HepG2 (cell line): ENCODE data around the gene MAP1LC3B. TPM values are rescaled to one million over a fixed set of nuclear protein-coding genes. Genes with fewer than 3 reads are reported as not detected.
A peak's percentile ranks its signal among the peaks of the same experiment; 100 is the strongest.

Experiments used
- ATAC-seq: fragments of 200-7000 bp; cut with Tn5 transposase; 3 replicates; pipeline ENCODE4 v1.9.1; 2020; ENCODE audit warnings: mild to moderate bottlenecking, moderate library complexity
- BruUV-seq: library from RNA; stranded (reverse); fragments of 400-500 nt; replicated peaks from 2 replicates; lab custom pipeline; 2021; lab: Mats Ljungman, UMichigan
- CTCF ChIA-PET: fragments of 300-600 bp; formaldehyde crosslinking; extraction: SDS; loops from one replicate; lab custom pipeline; 2021; ENCODE audit warnings: low total read pairs, inconsistent platforms, low intra/inter-chr PET ratio; lab: Yijun Ruan, JAX
- POLR2A ChIA-PET: fragments of 350-600 bp; sonication (Branson Sonifier 250); formaldehyde crosslinking; loops from one replicate; lab custom pipeline; 2020; ENCODE audit warnings: antibody characterized with exemption, inconsistent platforms; lab: Yijun Ruan, JAX
- DNase-seq: peaks from one replicate; pipeline ENCODE4 v3.0.0-alpha.2; 2015; ENCODE audit warnings: low spot score
- FAIRE-seq: peaks from 3 replicates; lab custom pipeline; 2011; peaks lifted over from hg19 to GRCh38; lab: Jason Lieb, UNC
- H2AFZ ChIP-seq: one replicate; pipeline ENCODE4 v1.6.1; 2011; ENCODE audit warnings: low read length, inconsistent platforms
- H3K27ac ChIP-seq: fragments of 300-600 bp; 3 replicates; pipeline ENCODE4 v1.8.0; 2011; ENCODE audit warnings: mixed run types, mild to moderate bottlenecking, mixed read lengths, low read length, inconsistent platforms; ENCODE audit not compliant: insufficient read depth; ENCODE audit errors: extremely low read length
- H3K27me3 ChIP-seq, 2 experiments: fragments of 200-600 bp in 1 of 2; 2 replicates in 1 of 2; 3 replicates in 1 of 2; pipeline versions ENCODE4 v1.6.0 to v1.8.0; 2011; ENCODE audit warnings: low read length in 2 of 2, mild to moderate bottlenecking in 2 of 2, moderate library complexity in 2 of 2, inconsistent platforms in 1 of 2; ENCODE audit not compliant: insufficient read depth in 2 of 2, control insufficient read depth in 1 of 2
- H3K36me3 ChIP-seq, 2 experiments: fragments of 200-600 bp in 1 of 2; replicated peaks in 1 of 2; 2 replicates in 1 of 2; 3 replicates in 1 of 2; pipeline versions ENCODE4 v1.5.1 to v1.8.0; 2011; ENCODE audit warnings: low read length in 2 of 2, inconsistent platforms in 1 of 2; ENCODE audit not compliant: insufficient read depth in 2 of 2, control insufficient read depth in 1 of 2
- H3K4me1 ChIP-seq: 2 replicates; pipeline ENCODE4 v1.5.1; 2012; ENCODE audit warnings: low read length, inconsistent platforms; ENCODE audit not compliant: insufficient read depth
- H3K4me2 ChIP-seq: 2 replicates; pipeline ENCODE4 v1.6.0; 2011; ENCODE audit warnings: low read depth, low read length, inconsistent platforms
- H3K4me3 ChIP-seq, 3 experiments: fragments of 200-600 bp in 1 of 3; sonication (generic), shearing (Covaris generic) in 1 of 3; replicated peaks in 1 of 3; 2 replicates each; pipeline ENCODE4 v1.5.1; 2011 to 2016; ENCODE audit warnings: low read length in 3 of 3, inconsistent platforms in 2 of 3, low read depth in 2 of 3, mild to moderate bottlenecking in 2 of 3, control low read depth in 1 of 3, mixed read lengths in 1 of 3; ENCODE audit not compliant: insufficient read depth in 1 of 3
- H3K79me2 ChIP-seq: one replicate; pipeline ENCODE4 v1.6.1; 2011; ENCODE audit warnings: low read length, inconsistent platforms; ENCODE audit not compliant: insufficient read depth
- H3K9ac ChIP-seq: 2 replicates; pipeline ENCODE4 v1.6.0; 2011; ENCODE audit warnings: mild to moderate bottlenecking, low read depth, low read length, inconsistent platforms; ENCODE audit not compliant: insufficient read depth
- H3K9me3 ChIP-seq: 2 replicates; pipeline ENCODE4 v1.5.1; 2012; ENCODE audit warnings: mild to moderate bottlenecking, low read length
- H4K20me1 ChIP-seq: 2 replicates; pipeline ENCODE4 v1.6.0; 2011; ENCODE audit warnings: inconsistent platforms, mild to moderate bottlenecking, low read length, moderate library complexity; ENCODE audit not compliant: insufficient read depth
- MAFK ChIP-seq, 2 experiments: IDR thresholded peaks in 1 of 2; conservative IDR thresholded peaks in 1 of 2; 2 replicates each; pipeline ENCODE4 v1.6.1; 2011; ENCODE audit warnings: improper control_type of control experiment in 2 of 2, low read length in 2 of 2
- MED13 ChIP-seq: sonication (generic); formaldehyde crosslinking; IDR thresholded peaks from 2 replicates; pipeline ENCODE4 v1.5.0; 2020; ENCODE audit warnings: missing genetic modification reagents
- MLLT10 ChIP-seq: sonication (generic); formaldehyde crosslinking; IDR thresholded peaks from 2 replicates; pipeline ENCODE4 v1.4.0; 2020; ENCODE audit warnings: missing genetic modification reagents
- PTBP1 ChIP-seq: fragments of 200-400 bp; formaldehyde crosslinking; IDR thresholded peaks from 2 replicates; pipeline ENCODE4 v1.6.1; 2018; ENCODE audit warnings: low read length, low read depth; ENCODE audit not compliant: poor library complexity, severe bottlenecking
- RCOR2 ChIP-seq: IDR thresholded peaks from 2 replicates; pipeline ENCODE4 v1.6.1; 2016; ENCODE audit warnings: missing biosample characterization, missing genetic modification reagents
- RORA ChIP-seq: sonication (generic); formaldehyde crosslinking; IDR thresholded peaks from 2 replicates; pipeline ENCODE4 v1.5.0; 2020; ENCODE audit warnings: mild to moderate bottlenecking, missing genetic modification reagents, moderate library complexity
- TMF1 ChIP-seq: sonication (generic); formaldehyde crosslinking; IDR thresholded peaks from 2 replicates; pipeline ENCODE4 v1.8.1; 2022; ENCODE audit warnings: low read depth, missing genetic modification reagents
- ZNF557 ChIP-seq: sonication (generic); formaldehyde crosslinking; IDR thresholded peaks from 2 replicates; pipeline ENCODE4 v1.4.0; 2020; ENCODE audit warnings: missing genetic modification reagents
- ZNF724P ChIP-seq: sonication (generic); formaldehyde crosslinking; IDR thresholded peaks from 2 replicates; pipeline ENCODE4 v1.8.0; 2022; ENCODE audit warnings: missing genetic modification reagents, borderline replicate concordance
- WGBS: methylation state at CpG from one replicate; pipeline ENCODE4 v1.1.6; 2017; ENCODE audit warnings: low lambda C conversion rate; 5-methylcytosine and 5-hydroxymethylcytosine counted together
- in situ Hi-C: cut with HindIII; loops from 2 replicates; pipeline ENCODE4 v1.10.0; 2017; ENCODE audit warnings: low pct_unique_long_range_greater_than_20kb; ENCODE audit not compliant: extremely low pct_ligation_motif_present
- intact Hi-C: fragments of 100-400 bp; cut with micrococcal nuclease; formaldehyde crosslinking; loops from one replicate; pipeline ENCODE4 v1.10.0; 2022; ENCODE audit not compliant: unreplicated experiment
- polyA plus RNA-seq, 8 experiments: library from polyadenylated mRNA; depleted of rRNA in 3 of 8; stranded (reverse) in 7 of 8; unstranded in 1 of 8; fragments of >200 nt; fragmentation: Illumina TruSeq in 4 of 8; extraction: Trizol in 4 of 8; gene quantifications; 2 replicates each; pipeline versions ENCODE4 v1.2.1 to v1.2.3, GENCODE V29; 2011 to 2016; ENCODE audit warnings: low read depth in 4 of 8, missing spikeins in 1 of 8, mixed read lengths in 1 of 8; ENCODE audit not compliant: insufficient read depth in 1 of 8
- total RNA-seq, 5 experiments: library from RNA; depleted of rRNA; stranded (reverse); fragments of >200 nt; fragmentation: Illumina TruSeq; extraction: Trizol; gene quantifications; 2 replicates each; pipeline ENCODE4 v1.2.3, GENCODE V29; 2016; ENCODE audit warnings: low read depth in 1 of 5
- TF ChIP-seq, protein P1 (sequence below): sonication (generic); formaldehyde crosslinking; IDR thresholded peaks from 2 replicates; pipeline ENCODE4 v1.4.0; 2020; ENCODE audit warnings: missing genetic modification reagents
- TF ChIP-seq, protein P2 (sequence below): sonication (generic); formaldehyde crosslinking; IDR thresholded peaks from 2 replicates; pipeline ENCODE4 v1.4.0; 2020; ENCODE audit warnings: missing genetic modification reagents

The MAP1LC3B gene
- total and polyA plus RNA-seq, 2 of the 13 experiments (the other 11 are each of a cell fraction or from before 2014, with no cell fraction given), result 15.7 to 37.4 TPM

DNA sequence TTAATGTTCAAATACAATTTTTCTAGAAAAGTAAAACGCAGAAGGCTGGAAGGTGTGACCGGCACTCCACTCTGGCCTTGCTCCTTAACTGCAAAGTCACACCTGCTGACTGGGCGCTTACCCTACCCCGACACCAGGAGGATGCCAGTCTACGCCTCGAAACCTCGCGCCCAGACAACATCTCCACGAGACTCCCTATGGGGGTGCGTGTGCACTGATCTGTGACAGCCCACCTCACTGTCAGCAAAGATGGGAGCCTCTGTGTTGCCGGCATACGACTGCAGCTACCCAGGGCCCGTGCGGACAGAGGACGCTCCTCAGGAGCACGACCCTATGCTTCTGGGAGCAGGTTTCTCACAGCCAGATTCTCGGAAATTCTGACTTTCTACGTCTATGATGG is 26.1 kb downstream of the MAP1LC3B start:
- DNase-seq (no peak), ATAC-seq (no peak), FAIRE-seq (no peak)
- Histone ChIP-seq H3K79me2 (no peaks in the 10 kb centered on the region), H3K9ac (no peak overlapping the region), H2AFZ (no peak overlapping the region), H3K27me3 (no peaks in the 10 kb centered on the region), H3K4me2 (no peak overlapping the region), H3K36me3 (peaks cover 53 to 77% of the 10 kb centered on the region in 2 experiments), H3K27ac (no peak overlapping the region), H3K4me1 (no peaks in the 10 kb centered on the region), H4K20me1 (no peaks in the 10 kb centered on the region; the same call in 1 of the 2 replicates), H3K9me3 (no peaks in the 10 kb centered on the region), H3K4me3 (no peak overlapping the region)
- in situ Hi-C loops (no loop called here), intact Hi-C loops (no loop called here)
- no peak for TF ChIP-seq TMF1 (CRISPR knock-in tag)
- 0 out of 4 replicates have a peak, but pooled peaks of 1 of the 2 experiments have one; percentile 6 for TF ChIP-seq MAFK (conservative IDR thresholded peaks at IDR 0.05 in 1 of 2, IDR thresholded peaks at IDR 0.05 in 1 of 2; ENCODE audit: low read length in 2 of 2)
- no peak for TF ChIP-seq MLLT10 (CRISPR knock-in tag)
- TF ChIP-seq ZNF557 (CRISPR knock-in tag), result no peak
- TF ChIP-seq, protein P1, sequence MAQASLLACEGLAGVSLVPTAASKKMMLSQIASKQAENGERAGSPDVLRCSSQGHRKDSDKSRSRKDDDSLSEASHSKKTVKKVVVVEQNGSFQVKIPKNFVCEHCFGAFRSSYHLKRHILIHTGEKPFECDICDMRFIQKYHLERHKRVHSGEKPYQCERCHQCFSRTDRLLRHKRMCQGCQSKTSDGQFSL (CRISPR knock-in tag), result no peak
- TF ChIP-seq MED13 (CRISPR knock-in tag), result no peak
- TF ChIP-seq ZNF724P (CRISPR knock-in tag), result no peak
- TF ChIP-seq PTBP1, result no peak
- no TSS peak for BruUV-seq
- ChIA-PET POLR2A (no interaction called here), CTCF (no interaction called here)
- WGBS, result 96% methylated on average over 18 of the region's 18 CpGs

DNA sequence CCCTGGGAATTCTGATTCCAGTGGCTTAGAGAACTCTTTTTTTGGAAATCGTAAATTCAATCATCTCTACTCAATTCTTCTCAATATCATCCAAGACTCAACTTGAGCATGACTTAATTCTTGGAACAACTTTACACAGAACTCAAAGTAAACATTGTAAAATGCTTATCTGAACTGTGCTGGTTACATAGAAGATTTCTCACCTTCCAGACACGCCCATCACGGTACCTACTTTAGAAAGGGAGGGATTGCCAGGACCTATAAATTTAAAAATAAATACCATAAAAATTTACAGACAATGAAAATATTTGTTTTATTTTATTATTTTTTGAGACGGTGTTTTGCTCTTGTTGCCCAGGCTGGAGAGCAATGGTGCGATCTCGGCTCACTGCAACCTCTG is 26.5 kb downstream of the MAP1LC3B start:
- Histone ChIP-seq H3K4me1 (no peaks in the 10 kb centered on the region), H3K9ac (no peak overlapping the region), H3K4me2 (no peak overlapping the region), H4K20me1 (no peaks in the 10 kb centered on the region; the same call in 1 of the 2 replicates), H3K36me3 (peaks cover 49 to 78% of the 10 kb centered on the region in 2 experiments), H3K79me2 (no peaks in the 10 kb centered on the region), H3K27me3 (no peaks in the 10 kb centered on the region), H3K27ac (no peak overlapping the region), H3K4me3 (no peak overlapping the region), H3K9me3 (no peaks in the 10 kb centered on the region), H2AFZ (no peak overlapping the region)
- in situ Hi-C loops, result no loop called here
- BruUV-seq, result no TSS peak
- ChIA-PET CTCF (no interaction called here), POLR2A (no interaction called here)
- DNase-seq (no peak), FAIRE-seq (no peak), ATAC-seq (no peak)
- WGBS, result 88% methylated on average over 6 of the region's 6 CpGs
- intact Hi-C loops, result no loop called here
- TF ChIP-seq, protein P2, sequence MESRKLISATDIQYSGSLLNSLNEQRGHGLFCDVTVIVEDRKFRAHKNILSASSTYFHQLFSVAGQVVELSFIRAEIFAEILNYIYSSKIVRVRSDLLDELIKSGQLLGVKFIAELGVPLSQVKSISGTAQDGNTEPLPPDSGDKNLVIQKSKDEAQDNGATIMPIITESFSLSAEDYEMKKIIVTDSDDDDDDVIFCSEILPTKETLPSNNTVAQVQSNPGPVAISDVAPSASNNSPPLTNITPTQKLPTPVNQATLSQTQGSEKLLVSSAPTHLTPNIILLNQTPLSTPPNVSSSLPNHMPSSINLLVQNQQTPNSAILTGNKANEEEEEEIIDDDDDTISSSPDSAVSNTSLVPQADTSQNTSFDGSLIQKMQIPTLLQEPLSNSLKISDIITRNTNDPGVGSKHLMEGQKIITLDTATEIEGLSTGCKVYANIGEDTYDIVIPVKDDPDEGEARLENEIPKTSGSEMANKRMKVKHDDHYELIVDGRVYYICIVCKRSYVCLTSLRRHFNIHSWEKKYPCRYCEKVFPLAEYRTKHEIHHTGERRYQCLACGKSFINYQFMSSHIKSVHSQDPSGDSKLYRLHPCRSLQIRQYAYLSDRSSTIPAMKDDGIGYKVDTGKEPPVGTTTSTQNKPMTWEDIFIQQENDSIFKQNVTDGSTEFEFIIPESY, result no peak
- no peak for TF ChIP-seq RCOR2 (CRISPR knock-in tag)
- no peak for TF ChIP-seq RORA (CRISPR knock-in tag)
